T-helper 2 cell treated with Interferon-gamma antibody and Interleukin-4, amounts not matched to agents 5 μg/mL and 100 μg/mL, for 36 hours (primary cell): Measurements from ENCODE around the gene IGF1.

ENCODE experiments used
- DNase-seq: peaks from one replicate; pipeline ENCODE4 v3.0.0; 2021; ENCODE audit warnings: low spot score
- H3K27ac Mint-ChIP-seq: one replicate; pipeline ENCODE4 v1.8.0; 2021; ENCODE audit warnings: mild to moderate bottlenecking, mixed read lengths
- H3K27me3 Mint-ChIP-seq: one replicate; pipeline ENCODE4 v1.8.0; 2021; ENCODE audit warnings: low read depth, mixed read lengths
- H3K36me3 Mint-ChIP-seq: one replicate; pipeline ENCODE4 v1.8.0; 2021; ENCODE audit warnings: low read depth, mixed read lengths
- H3K4me1 Mint-ChIP-seq: one replicate; pipeline ENCODE4 v1.8.0; 2021; ENCODE audit warnings: low read depth, mixed read lengths
- H3K4me3 Mint-ChIP-seq: one replicate; pipeline ENCODE4 v1.8.0; 2022; ENCODE audit warnings: mild to moderate bottlenecking, moderate library complexity, mixed read lengths
- H3K9me3 Mint-ChIP-seq: one replicate; pipeline ENCODE4 v1.8.0; 2021; ENCODE audit warnings: mixed read lengths

IGF1 gene

DNA sequence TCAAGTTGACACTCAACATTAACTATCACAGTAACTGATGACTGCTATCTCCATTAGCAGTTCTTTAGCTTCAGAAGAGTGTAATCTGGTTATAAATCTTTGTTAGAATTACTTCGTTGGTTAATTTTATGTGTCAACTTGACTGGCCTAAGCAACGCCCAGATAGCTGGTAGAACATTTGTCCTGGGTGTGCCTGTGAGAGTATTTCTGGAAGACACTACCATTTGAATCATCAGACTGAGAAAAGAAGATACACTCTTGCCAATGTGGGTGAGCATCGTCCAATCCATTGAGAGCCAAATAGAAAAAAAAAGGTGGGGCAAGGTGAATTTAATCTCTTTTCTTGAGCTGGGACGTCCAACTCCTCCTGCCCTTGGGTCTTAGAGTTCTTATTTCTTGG lies 129.0 kb downstream of the IGF1 start:
- Mint-ChIP-seq H3K27me3 (no peaks in the 10 kb centered on the region), H3K9me3 (peaks cover 31% of the 10 kb centered on the region), H3K27ac (no peak overlapping the region), H3K36me3 (no peaks in the 10 kb centered on the region), H3K4me3 (no peak overlapping the region), H3K4me1 (no peaks in the 10 kb centered on the region)
- DNase-seq: no peak

DNA sequence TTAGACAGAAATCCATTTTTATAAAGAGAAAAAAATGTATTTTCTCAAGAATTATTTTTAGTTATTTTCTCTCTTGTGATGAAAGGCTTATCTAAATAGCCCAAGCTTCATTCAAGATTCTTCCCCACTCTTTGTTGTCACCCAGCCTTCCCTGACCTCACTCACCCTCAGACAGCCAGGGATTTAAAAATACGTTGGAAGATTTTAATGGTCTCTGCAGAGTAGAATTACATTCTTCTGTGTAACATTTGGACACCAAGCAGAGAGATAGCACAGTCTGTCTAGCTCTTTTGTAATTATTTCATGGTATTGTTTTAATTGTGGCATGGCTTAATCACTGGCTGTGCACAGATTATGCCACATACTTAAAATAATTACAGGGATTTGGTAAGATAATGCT lies 130.3 kb downstream of the IGF1 start:
- Mint-ChIP-seq H3K4me3 (no peak overlapping the region), H3K27ac (no peak overlapping the region), H3K9me3 (peaks cover 21% of the 10 kb centered on the region), H3K36me3 (no peaks in the 10 kb centered on the region), H3K4me1 (no peaks in the 10 kb centered on the region), H3K27me3 (no peaks in the 10 kb centered on the region)
- no peak for DNase-seq

DNA sequence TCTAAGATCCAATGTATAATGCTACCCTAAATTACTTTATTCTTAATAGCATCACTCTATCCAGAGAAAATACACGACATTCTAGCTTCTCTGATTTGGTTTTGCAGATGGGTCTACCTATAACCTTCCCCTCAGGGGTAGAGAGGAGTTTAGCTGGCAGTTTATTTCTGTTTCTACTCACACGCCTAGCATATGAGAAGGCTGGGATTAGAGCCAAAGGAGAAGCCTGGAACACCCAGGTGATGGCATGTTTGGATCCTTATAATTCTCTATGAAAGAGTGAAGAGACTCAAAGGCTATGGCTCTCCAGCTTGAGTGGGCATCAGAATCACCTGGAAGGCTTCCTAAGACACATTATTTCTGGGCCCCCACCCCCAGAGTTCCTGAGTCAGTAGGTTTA lies 131.3 kb downstream of the IGF1 start:
- no peaks in the 10 kb centered on the region for H3K27me3 Mint-ChIP-seq
- peaks cover 17% of the 10 kb centered on the region for H3K9me3 Mint-ChIP-seq
- DNase-seq: no peak
- no peak overlapping the region for H3K4me3 Mint-ChIP-seq
- no peaks in the 10 kb centered on the region for H3K4me1 Mint-ChIP-seq
- no peak overlapping the region for H3K27ac Mint-ChIP-seq
- H3K36me3 Mint-ChIP-seq: no peaks in the 10 kb centered on the region

DNA sequence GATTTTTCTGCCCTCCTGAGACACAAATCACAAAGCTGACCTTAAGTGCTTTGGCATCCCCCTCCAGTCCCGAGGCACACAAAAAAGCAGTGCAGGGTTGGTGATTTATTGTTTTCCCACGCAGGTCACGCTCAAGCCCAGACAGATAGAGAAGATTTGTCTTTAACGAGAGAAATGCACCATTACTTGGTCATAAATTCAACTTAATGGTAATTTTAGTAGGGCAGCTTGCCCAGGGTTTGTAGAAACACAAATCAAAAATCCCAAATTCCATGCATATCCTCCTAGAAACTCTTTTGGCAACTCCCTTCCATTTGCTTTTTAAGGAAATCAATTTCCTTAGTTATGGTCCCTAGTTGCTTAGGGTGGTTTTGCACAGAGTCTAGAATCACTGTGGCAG lies 132.6 kb downstream of the IGF1 start:
- H3K27ac Mint-ChIP-seq: no peak overlapping the region
- peaks cover 9% of the 10 kb centered on the region for H3K9me3 Mint-ChIP-seq
- no peak for DNase-seq
- H3K27me3 Mint-ChIP-seq: no peaks in the 10 kb centered on the region
- no peaks in the 10 kb centered on the region for H3K36me3 Mint-ChIP-seq
- no peak overlapping the region for H3K4me3 Mint-ChIP-seq
- no peaks in the 10 kb centered on the region for H3K4me1 Mint-ChIP-seq
